Measurements from ENCODE around the gene TMEM179B. TPM values are rescaled to one million over a fixed set of nuclear protein-coding genes. Genes with fewer than 3 reads are reported as not detected.

The TMEM179B gene
- total and polyA plus RNA-seq, 2 of the 4 experiments (the other 2 are of a cell fraction) = 29.4 to 67.1 TPM

GRCh38 chr11:62830904-62831519 lies 43.8 kb downstream of the TMEM179B start (continued):
- no peak for TF ChIP-seq SMC3 (IDR thresholded peaks at IDR 0.05; ENCODE audit: low read depth, low read length)

DNA sequence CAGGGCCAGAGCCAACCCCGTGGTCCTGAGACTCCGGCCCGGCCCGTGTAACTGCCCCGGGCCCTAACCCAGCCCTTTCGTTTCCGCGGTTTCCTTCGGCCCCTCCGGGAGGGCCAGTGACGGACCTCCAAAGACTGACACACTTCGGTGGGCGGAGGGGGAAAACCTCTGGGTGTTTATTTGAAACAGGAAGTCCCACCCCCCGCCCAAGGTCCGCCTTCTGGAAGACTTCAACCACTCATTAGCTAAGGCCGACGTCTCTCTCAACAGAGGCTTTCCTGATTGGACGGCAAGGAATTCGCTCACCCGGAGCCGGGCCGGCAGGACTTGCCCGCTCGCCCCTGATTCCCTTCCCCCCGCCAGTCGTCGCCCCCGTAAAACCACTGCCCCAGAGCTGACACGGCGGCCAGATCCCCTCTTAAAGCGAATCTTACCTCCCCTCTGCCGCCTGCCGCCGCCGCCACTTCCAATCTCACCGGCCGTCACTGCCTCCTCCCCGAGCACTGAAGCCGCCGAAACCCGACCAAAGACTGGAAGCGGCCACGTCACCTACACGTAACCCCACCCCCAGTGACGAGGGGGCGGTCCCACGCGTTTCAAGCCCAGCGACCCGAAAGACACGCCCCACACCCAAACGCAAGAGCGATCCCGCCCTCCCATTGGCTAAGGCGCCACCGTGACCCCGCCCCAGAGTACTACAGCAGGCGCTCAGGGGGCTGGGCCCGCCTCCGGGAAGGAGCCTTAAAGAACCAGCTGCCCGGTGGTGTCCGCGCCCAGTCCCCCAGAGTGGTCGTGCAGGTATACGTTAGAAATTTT lies 44.5 kb downstream of the TMEM179B start, which contains the start of gene STX5:
Gene STX5 (minus strand): TSS at position 532 of the 816 bp plus-strand sequence. CDS start 808 bp downstream, outside the sequence.
- Histone ChIP-seq H3K56ac (ENCODE audit: extremely low read depth, insufficient read depth, low read length) (peak within 1 kb of the TSS; percentile 67), H2AFZ (replicated peaks; ENCODE audit: low read length, poor library complexity) (peak within 1 kb of the TSS; percentile 99), H3K23ac (ENCODE audit: low read depth, low read length) (peak within 1 kb of the TSS; percentile 90), H3K9me1 (ENCODE audit: insufficient read depth, low read length) (peaks cover 4% of the 10 kb centered on the region; the same call in 1 of the 2 replicates), H4K91ac (ENCODE audit: insufficient read depth, low read depth, low read length) (peak within 1 kb of the TSS; percentile 63), H2BK15ac (ENCODE audit: low read depth, low read length) (no peak within 1 kb of the TSS), H4K20me1 (ENCODE audit: insufficient read depth, low read length) (peaks cover 37% of the 10 kb centered on the region; the same call in 1 of the 2 replicates), H2BK120ac (ENCODE audit: low read depth, low read length) (peak within 1 kb of the TSS; percentile 64; the same call in 1 of the 2 replicates), H3K27ac (ENCODE audit: insufficient read depth, low read length) (peak within 1 kb of the TSS; percentile 95), H2BK20ac (ENCODE audit: low read depth, low read length) (0 out of 2 replicates have a peak within 1 kb of the TSS, but pooled peaks have one; percentile 38), H3K4me2 (ENCODE audit: low read depth, low read length) (peak within 1 kb of the TSS; percentile 98), H3K4me1 (ENCODE audit: control insufficient read depth, insufficient read depth, low read length) (peaks cover 12% of the 10 kb centered on the region), H3K14ac (replicated peaks; ENCODE audit: low read depth, low read length) (peak within 1 kb of the TSS; percentile 92), H3K27me3 (ENCODE audit: control insufficient read depth, insufficient read depth, low read length) (no peaks in the 10 kb centered on the region), H2AK9ac (replicated peaks; ENCODE audit: low read depth, low read length, poor library complexity) (peak within 1 kb of the TSS; percentile 100), H3K79me1 (ENCODE audit: low read depth in 1 of 2, low read length in 2 of 2) (peaks cover 23 to 82% of the 10 kb centered on the region in 2 experiments; a peak in 3 of 4 replicates), H2BK5ac (ENCODE audit: low read depth, low read length, poor library complexity, severe bottlenecking) (peak within 1 kb of the TSS; percentile 96), H3K4ac (ENCODE audit: low read depth, low read length) (peak within 1 kb of the TSS; percentile 88), H3K9ac (ENCODE audit: low read depth, low read length) (peak within 1 kb of the TSS; percentile 94), H2AK5ac (ENCODE audit: low read depth, low read length) (peak within 1 kb of the TSS; percentile 67), H4K8ac (ENCODE audit: low read depth in 2 of 2, low read length in 2 of 2) (peak within 1 kb of the TSS; percentile 21 to 94; a peak in 3 of 4 replicates), H3K9me3 (ENCODE audit: control insufficient read depth, insufficient read depth, low read length) (no peaks in the 10 kb centered on the region), H3K36me3 (ENCODE audit: control insufficient read depth, insufficient read depth, low read length) (peaks cover 34% of the 10 kb centered on the region), H4K5ac (ENCODE audit: low read depth, low read length) (peak within 1 kb of the TSS; percentile 61), H3K18ac (ENCODE audit: low read depth, low read length) (peak within 1 kb of the TSS; percentile 67), H3K4me3 (ENCODE audit: insufficient read depth, low read depth, low read length) (peak within 1 kb of the TSS; percentile 94)
- ATAC-seq (ENCODE audit: low read depth) (peak; percentile 95), DNase-seq (peak; percentile 99)
- no TSS peak for BruUV-seq (replicated peaks)
- ChIA-PET CTCF (interaction anchor here (0.6 kb wide), 1 partner anchor 20 kb away, joined by 4 read pairs; no protein-coding TSS in a partner anchor), POLR2A (ENCODE audit: unreplicated experiment) (interaction anchor here (0.6 to 1.8 kb wide), 5 partner anchors 10 to 158 kb away, joined by 3 to 16 read pairs (median 4); partner anchors contain the start of gene HNRNPUL2)
- in situ Hi-C loops (cut with MboI; ENCODE audit: low sequenced_read_pairs) (no loop called here), dilution Hi-C loops (cut with HindIII; ENCODE audit: low sequenced_read_pairs, unreplicated experiment) (no loop called here), intact Hi-C loops (cut with micrococcal nuclease) (loop anchor here (2.0 kb wide), 1 partner anchor 45 kb away; the partner anchor contains the start of gene TMEM179B)
- 1% methylated on average over 18 of the region's 65 CpGs; no CpG with 5 or more reads in 1 of the 2 experiments for WGBS, 2 experiments (ENCODE audit: extremely low coverage in 2 of 2, insufficient read length in 1 of 2)
- TF ChIP-seq MAFK (IDR thresholded peaks at IDR 0.05; ENCODE audit: low read depth, low read length) (no peak), SMC3 (IDR thresholded peaks at IDR 0.05; ENCODE audit: low read depth, low read length) (no peak), RAD21 (IDR thresholded peaks at IDR 0.05; ENCODE audit: low read length) (no peak), BHLHE40 (IDR thresholded peaks at IDR 0.05; ENCODE audit: low read depth, low read length) (no peak), MAZ (IDR thresholded peaks at IDR 0.05; ENCODE audit: borderline replicate concordance, low read depth, low read length) (peak; percentile 45; the same call in 1 of the 2 replicates), POLR2A (IDR thresholded peaks at IDR 0.05; ENCODE audit: low read depth, low read length) (peak; percentile 96), ELK1 (IDR thresholded peaks at IDR 0.05; ENCODE audit: borderline replicate concordance, low read depth, low read length) (no peak), RCOR1 (IDR thresholded peaks at IDR 0.05; ENCODE audit: insufficient replicate concordance, low read length) (no peak), NFE2L2 (IDR thresholded peaks at IDR 0.05; ENCODE audit: low read depth, low read length) (no peak), MXI1 (IDR thresholded peaks at IDR 0.05; ENCODE audit: borderline replicate concordance, low read depth, low read length) (0 out of 2 replicates have a peak, but pooled peaks have one; percentile 43), FOS (IDR thresholded peaks at IDR 0.05; ENCODE audit: low read depth, low read length) (peak; percentile 40; the same call in 1 of the 2 replicates)
- TF ChIP-seq, protein P1, sequence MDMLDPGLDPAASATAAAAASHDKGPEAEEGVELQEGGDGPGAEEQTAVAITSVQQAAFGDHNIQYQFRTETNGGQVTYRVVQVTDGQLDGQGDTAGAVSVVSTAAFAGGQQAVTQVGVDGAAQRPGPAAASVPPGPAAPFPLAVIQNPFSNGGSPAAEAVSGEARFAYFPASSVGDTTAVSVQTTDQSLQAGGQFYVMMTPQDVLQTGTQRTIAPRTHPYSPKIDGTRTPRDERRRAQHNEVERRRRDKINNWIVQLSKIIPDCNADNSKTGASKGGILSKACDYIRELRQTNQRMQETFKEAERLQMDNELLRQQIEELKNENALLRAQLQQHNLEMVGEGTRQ (IDR thresholded peaks at IDR 0.05; ENCODE audit: low read depth, low read length) = peak; percentile 87

Measured in IMR-90 (cell line).